ENCODE results near the gene COX18. TPM values are rescaled to one million over a fixed set of nuclear protein-coding genes. Genes with fewer than 3 reads are reported as not detected.

COX18 gene
- total and polyA plus RNA-seq, 2 of the 4 experiments (the other 2 are of a cell fraction) = 8.0 to 22.0 TPM

GRCh38 chr4:73045879-73046278 lies 23.6 kb downstream of the COX18 start:
- ATAC-seq (ENCODE audit: low read depth) (no peak; the same call in 1 of the 2 replicates), DNase-seq (peak; percentile 2)
- H3K18ac ChIP-seq (ENCODE audit: low read depth, low read length) = no peak overlapping the region
- no peaks in the 10 kb centered on the region for H3K36me3 ChIP-seq (ENCODE audit: control insufficient read depth, insufficient read depth, low read length)
- no peak overlapping the region for H3K4ac ChIP-seq (ENCODE audit: low read depth, low read length)
- no peak overlapping the region for H2AK5ac ChIP-seq (ENCODE audit: low read depth, low read length)
- no peaks in the 10 kb centered on the region for H3K27me3 ChIP-seq (ENCODE audit: control insufficient read depth, insufficient read depth, low read length)
- no peak overlapping the region for H4K91ac ChIP-seq (ENCODE audit: insufficient read depth, low read depth, low read length)
- no peaks in the 10 kb centered on the region for H3K4me1 ChIP-seq (ENCODE audit: control insufficient read depth, insufficient read depth, low read length)
- no peak overlapping the region for H3K14ac ChIP-seq (replicated peaks; ENCODE audit: low read depth, low read length)
- no peak overlapping the region for H2BK120ac ChIP-seq (ENCODE audit: low read depth, low read length)
- no peak overlapping the region for H3K56ac ChIP-seq (ENCODE audit: extremely low read depth, insufficient read depth, low read length)
- no peak overlapping the region for H2BK5ac ChIP-seq (ENCODE audit: low read depth, low read length, poor library complexity, severe bottlenecking)
- no peak overlapping the region for H4K5ac ChIP-seq (ENCODE audit: low read depth, low read length)
- dilution Hi-C loops (cut with HindIII; ENCODE audit: low sequenced_read_pairs, unreplicated experiment) = no loop called here
- H3K23ac ChIP-seq (ENCODE audit: low read depth, low read length) = no peak overlapping the region
- H3K9ac ChIP-seq (ENCODE audit: low read depth, low read length) = no peak overlapping the region
- TF ChIP-seq BHLHE40 (IDR thresholded peaks at IDR 0.05; ENCODE audit: low read depth, low read length) (no peak), CEBPB (IDR thresholded peaks at IDR 0.05; ENCODE audit: low read depth, low read length) (no peak), USF2 (IDR thresholded peaks at IDR 0.05; ENCODE audit: low read depth, low read length) (no peak), SMC3 (IDR thresholded peaks at IDR 0.05; ENCODE audit: low read depth, low read length) (no peak), MXI1 (IDR thresholded peaks at IDR 0.05; ENCODE audit: borderline replicate concordance, low read depth, low read length) (no peak)
- CTCF ChIA-PET = no interaction called here
- in situ Hi-C loops (cut with MboI; ENCODE audit: low sequenced_read_pairs) = loop anchor here (25.0 kb wide), 1 partner anchor 734 kb away; no protein-coding TSS in a partner anchor
- no TSS peak for BruUV-seq (replicated peaks)
- no peak overlapping the region for H2AFZ ChIP-seq (replicated peaks; ENCODE audit: low read length, poor library complexity)
- no peak overlapping the region for H3K4me2 ChIP-seq (ENCODE audit: low read depth, low read length)
- no peak overlapping the region for H2BK20ac ChIP-seq (ENCODE audit: low read depth, low read length)
- H3K9me3 ChIP-seq (ENCODE audit: control insufficient read depth, insufficient read depth, low read length) = no peaks in the 10 kb centered on the region
- H4K8ac ChIP-seq (ENCODE audit: low read depth in 2 of 2, low read length in 2 of 2) = no peak overlapping the region
- H3K9me1 ChIP-seq (ENCODE audit: insufficient read depth, low read length) = no peaks in the 10 kb centered on the region
- WGBS, 2 experiments (ENCODE audit: extremely low coverage in 2 of 2, insufficient read length in 1 of 2) = 100% methylated on average over 4 of the region's 7 CpGs; no CpG with 5 or more reads in 1 of the 2 experiments
- POLR2A ChIA-PET (ENCODE audit: unreplicated experiment) = no interaction called here
- no peak overlapping the region for H2BK15ac ChIP-seq (ENCODE audit: low read depth, low read length)
- H4K20me1 ChIP-seq (ENCODE audit: insufficient read depth, low read length) = no peaks in the 10 kb centered on the region
- no peak overlapping the region for H2AK9ac ChIP-seq (replicated peaks; ENCODE audit: low read depth, low read length, poor library complexity)
- H3K27ac ChIP-seq (ENCODE audit: insufficient read depth, low read length) = no peak overlapping the region
- no peaks in the 10 kb centered on the region for H3K79me1 ChIP-seq (ENCODE audit: low read depth in 1 of 2, low read length in 2 of 2)
- intact Hi-C loops (cut with micrococcal nuclease) = no loop called here
- H3K4me3 ChIP-seq (ENCODE audit: insufficient read depth, low read depth, low read length) = no peak overlapping the region
